Adrenal gland (tissue), 12 donors: ENCODE data around the gene RPS6KA1. TPM values are rescaled to one million over a fixed set of nuclear protein-coding genes. Genes with fewer than 3 reads are reported as not detected.
A peak's percentile ranks its signal among the peaks of the same experiment; 100 is the strongest.

Experiments
- DNase-seq, 7 donors: peaks; one replicate each; pipeline ENCODE4 v3.0.0-alpha.2; 2019 to 2020
- H3K27ac ChIP-seq, 5 donors: fragments of 200-600 bp; sonication (generic) in 4 of 5; 1 replicate in 3 of 5; 2 replicates in 2 of 5; pipeline versions ENCODE4 v1.5.1 to v1.8.0; 2016 to 2020; ENCODE audit warnings: mild to moderate bottlenecking in 1 of 5
- H3K27me3 ChIP-seq: fragments of 200-600 bp; 2 replicates; pipeline ENCODE4 v1.8.0; 2021
- H3K36me3 ChIP-seq, 2 donors: fragments of 200-600 bp; replicated peaks in 1 of 2; 1 replicate in 1 of 2; 2 replicates in 1 of 2; pipeline versions ENCODE4 v1.5.1 to v1.8.0; 2018 to 2022
- H3K4me1 ChIP-seq, 2 donors: fragments of 200-600 bp; replicated peaks in 1 of 2; 1 replicate in 1 of 2; 2 replicates in 1 of 2; pipeline versions ENCODE4 v1.5.1 to v1.8.0; 2018 to 2021
- H3K4me3 ChIP-seq, 4 donors: fragments of 200-600 bp; sonication (generic) in 3 of 4; one replicate each; pipeline ENCODE4 v1.5.1; 2016 to 2018
- H3K9me3 ChIP-seq, 3 donors: fragments of 200-600 bp; sonication (generic) in 1 of 3; replicated peaks in 1 of 3; 1 replicate in 2 of 3; 2 replicates in 1 of 3; pipeline versions ENCODE4 v1.5.1 to v1.8.0; 2016 to 2021
- CTCF ChIP-seq, 6 experiments: fragments of 450-650 bp in 4 of 6; fragments of 200-600 bp in 2 of 6; sonication (generic) in 1 of 6; IDR thresholded peaks; 1 replicate in 5 of 6; 2 replicates in 1 of 6; pipeline versions ENCODE4 v1.5.1 to v1.8.0; 2016 to 2021; ENCODE audit warnings: antibody characterized with exemption in 6 of 6, mild to moderate bottlenecking in 2 of 6, moderate library complexity in 1 of 6
- POLR2A ChIP-seq, 2 donors: fragments of 450-650 bp; IDR thresholded peaks; one replicate each; pipeline ENCODE4 v1.6.1; 2017; ENCODE audit warnings: antibody characterized with exemption in 2 of 2, mild to moderate bottlenecking in 2 of 2, moderate library complexity in 1 of 2
- WGBS, 4 donors: extraction: QIAGEN DNeasy Blood & Tissue Kit in 2 of 4; methylation state at CpG; one replicate each; pipeline versions ENCODE4 v1.1.5 to v1.1.7; 2013 to 2017; 5-methylcytosine and 5-hydroxymethylcytosine counted together
- intact Hi-C, 2 donors: fragments of 100-400 bp; cut with DNase I; formaldehyde crosslinking; loops; one replicate each; pipeline versions ENCODE4 v1.14.1 to v1.15.0; 2022 to 2023
- polyA plus RNA-seq, 3 donors: library from polyadenylated mRNA; stranded (reverse); fragments of 200-250 nt in 2 of 3; fragments of 350-450 nt in 1 of 3; fragmentation: Illumina TruSeq in 1 of 3; extraction: RNeasy Lipid Tissue Mini Kit (QIAGEN cat#74804) in 1 of 3; gene quantifications; one replicate each; pipeline ENCODE4 v1.2.3, GENCODE V29; 2013 to 2014
- total RNA-seq, 9 donors: library from RNA; depleted of rRNA in 4 of 9; stranded (reverse); fragments of >200 nt in 4 of 9; fragments of 120-200 nt in 1 of 9; fragmentation: NEBNext Ultra II Directional in 1 of 9; extraction: Animal tissue kit (Norgen Biotek cat#: 25700) in 1 of 9; gene quantifications; one replicate each; pipeline versions ENCODE4 v1.1.0 to v1.2.4, GENCODE V29; 2013 to 2023
- donor health status: healthy with polysubstance abuse.
- donor health status: Bipolar disorder and iron deficiency.
- donor health status: DM: yes; HTN: yes; CAD: no.
- donor health status: DM: no; HTN: no; CAD: no.
- donor health status: DM: no; HTN: no; CAD: no.
- donor health status: DM: yes; HTN: yes; CAD: no.

Gene RPS6KA1
- total and polyA plus RNA-seq, 12 donors: 17.1 to 51.5 (median 40.1) TPM

GRCh38 chr1:26544126-26544525 is 14.6 kb downstream of the RPS6KA1 start:
- no peak for TF ChIP-seq CTCF (IDR thresholded peaks at IDR 0.05)
- no peak for TF ChIP-seq POLR2A (IDR thresholded peaks at IDR 0.05)
- H3K4me1 ChIP-seq: peaks cover 9 to 29% of the 10 kb centered on the region in 2 donors
- peak overlapping the region in 3 of 5 donors; percentile 65 to 86 (median 86) for H3K27ac ChIP-seq
- H3K27me3 ChIP-seq: no peaks in the 10 kb centered on the region
- DNase-seq: no peak
- no peak overlapping the region for H3K4me3 ChIP-seq
- intact Hi-C loops: no loop called here
- WGBS, 4 donors: 85 to 96% (median 90%) methylated on average over 4 to 5 of the region's 5 CpGs
- no peaks in the 10 kb centered on the region for H3K9me3 ChIP-seq
- H3K36me3 ChIP-seq: no peaks in the 10 kb centered on the region

GRCh38 chr1:26545969-26546323 is 16.4 kb downstream of the RPS6KA1 start:
- no peaks in the 10 kb centered on the region for H3K27me3 ChIP-seq
- peak overlapping the region in 1 of 4 donors; percentile 36 for H3K4me3 ChIP-seq
- 70 to 76% methylated on average over 4 of the region's 4 CpGs; no CpG with 5 or more reads in 2 of the 4 donors for WGBS, 4 donors
- peak overlapping the region in 1 of 5 donors; percentile 69 for H3K27ac ChIP-seq
- H3K36me3 ChIP-seq: no peaks in the 10 kb centered on the region
- no peak for DNase-seq
- TF ChIP-seq CTCF (IDR thresholded peaks at IDR 0.05): no peak
- no peak for TF ChIP-seq POLR2A (IDR thresholded peaks at IDR 0.05)
- no peaks in the 10 kb centered on the region for H3K9me3 ChIP-seq
- peaks cover 9 to 18% of the 10 kb centered on the region in 2 donors for H3K4me1 ChIP-seq
- intact Hi-C loops: no loop called here

GRCh38 chr1:26546375-26546774 is 16.8 kb downstream of the RPS6KA1 start:
- 47 to 70% (median 50%) methylated on average over 2 to 8 of the region's 8 CpGs for whole genome bisulfite sequencing, 4 donors
- H3K4me1 ChIP-seq: peaks cover 9 to 16% of the 10 kb centered on the region in 2 donors

GRCh38 chr1:26546819-26547218 is 17.3 kb downstream of the RPS6KA1 start:
- no peak overlapping the region for H3K4me3 ChIP-seq
- 73 to 100% (median 79%) methylated on average over 2 to 7 of the region's 7 CpGs for WGBS, 4 donors
- peak overlapping the region in 2 of 5 donors; percentile 30 to 69 for H3K27ac ChIP-seq
- peaks cover 0 to 1% of the 10 kb centered on the region in 2 donors for H3K36me3 ChIP-seq
- TF ChIP-seq POLR2A (IDR thresholded peaks at IDR 0.05): no peak
- no peak for TF ChIP-seq CTCF (IDR thresholded peaks at IDR 0.05)
- H3K9me3 ChIP-seq: no peaks in the 10 kb centered on the region
- no peaks in the 10 kb centered on the region for H3K27me3 ChIP-seq
- H3K4me1 ChIP-seq: peaks cover 8 to 12% of the 10 kb centered on the region in 2 donors
- no peak for DNase-seq
- intact Hi-C loops: no loop called here

More at GRCh38 chr1:26546375-26546774, 16.8 kb downstream of the RPS6KA1 start:
- TF ChIP-seq POLR2A (IDR thresholded peaks at IDR 0.05) (no peak), CTCF (IDR thresholded peaks at IDR 0.05) (no peak)
- H3K27me3 ChIP-seq: no peaks in the 10 kb centered on the region
- no peaks in the 10 kb centered on the region for H3K9me3 ChIP-seq
- H3K4me3 ChIP-seq: peak overlapping the region in 1 of 4 donors; percentile 36
- peak in 5 of 7 donors; percentile 63 to 84 (median 67) for DNase-seq
- H3K27ac ChIP-seq: peak overlapping the region in 2 of 5 donors; percentile 30 to 69
- H3K36me3 ChIP-seq: no peaks in the 10 kb centered on the region
- intact Hi-C loops: no loop called here
